OCI-LY7 (cell line): Measurements from ENCODE around the gene SLAMF6. TPM values are rescaled to one million over a fixed set of nuclear protein-coding genes. Genes with fewer than 3 reads are reported as not detected.
"Not testable (repeated sequence)": the region's sequence is repeated elsewhere in the genome, so short reads cannot be mapped to it uniquely, and the experiment has no call there.

Source experiments
- BruUV-seq: library from RNA; stranded (reverse); fragments of 400-500 nt; replicated peaks from 2 replicates; lab custom pipeline; 2021; lab: Mats Ljungman, UMichigan
- CTCF ChIA-PET: fragments of 300-600 bp; sonication (Branson Sonifier 250); formaldehyde crosslinking; loops from one replicate; lab custom pipeline; 2022; ENCODE audit warnings: antibody characterized with exemption; ENCODE audit not compliant: unreplicated experiment; lab: Charles Lee
- POLR2A ChIA-PET: fragments of 300-600 bp; sonication (Branson Sonifier 250); formaldehyde crosslinking; loops from one replicate; lab custom pipeline; 2022; ENCODE audit warnings: antibody characterized with exemption; lab: Charles Lee
- DNase-seq: peaks from one replicate; pipeline ENCODE4 v3.0.0-alpha.2; 2015; ENCODE audit warnings: low spot score
- H2AFZ ChIP-seq: fragments of 200-600 bp; sonication (generic), shearing (Covaris generic); 2 replicates; pipeline ENCODE4 v1.6.1; 2014; ENCODE audit warnings: mild to moderate bottlenecking, antibody characterized with exemption, low read length, moderate library complexity
- H3K27ac ChIP-seq: fragments of 200-600 bp; sonication (generic); 2 replicates; pipeline ENCODE4 v1.5.1; 2014; ENCODE audit warnings: mixed run types, low read depth, mild to moderate bottlenecking, moderate library complexity, low read length, inconsistent platforms; ENCODE audit not compliant: poor library complexity, severe bottlenecking
- H3K36me3 ChIP-seq: fragments of 200-600 bp; sonication (generic); 2 replicates; pipeline ENCODE4 v1.6.1; 2014; ENCODE audit warnings: mild to moderate bottlenecking, antibody characterized with exemption, low read length, moderate library complexity, mixed read lengths; ENCODE audit not compliant: insufficient read depth
- H3K4me1 ChIP-seq: fragments of 200-600 bp; sonication (generic); 2 replicates; pipeline ENCODE4 v1.5.1; 2014; ENCODE audit warnings: mild to moderate bottlenecking, low read length; ENCODE audit not compliant: insufficient read depth, poor library complexity, severe bottlenecking
- H3K4me2 ChIP-seq: fragments of 200-600 bp; sonication (generic); 2 replicates; pipeline ENCODE4 v1.6.1; 2014; ENCODE audit warnings: mild to moderate bottlenecking, low read length
- H3K4me3 ChIP-seq: fragments of 200-600 bp; sonication (generic); 2 replicates; pipeline ENCODE4 v1.5.1; 2014; ENCODE audit warnings: mild to moderate bottlenecking, low read depth, low read length; ENCODE audit not compliant: poor library complexity, severe bottlenecking
- H3K79me2 ChIP-seq: fragments of 200-600 bp; sonication (generic); 2 replicates; pipeline ENCODE4 v1.6.1; 2016; ENCODE audit warnings: low read depth, mild to moderate bottlenecking, low read length, moderate library complexity, mixed read lengths; ENCODE audit not compliant: insufficient read depth
- H3K9me2 ChIP-seq: fragments of 200-600 bp; sonication (generic); 2 replicates; pipeline ENCODE4 v1.6.1; 2016; ENCODE audit warnings: mild to moderate bottlenecking, low read length, mixed read lengths; ENCODE audit not compliant: insufficient read depth
- H3K9me3 ChIP-seq: fragments of 200-600 bp; sonication (generic); 2 replicates; pipeline ENCODE4 v1.6.1; 2014; ENCODE audit warnings: mild to moderate bottlenecking, mixed run types, low read length, mixed read lengths
- H4K20me1 ChIP-seq: fragments of 200-600 bp; sonication (generic); 2 replicates; pipeline ENCODE4 v1.6.1; 2014; ENCODE audit warnings: mild to moderate bottlenecking, antibody characterized with exemption, low read length, moderate library complexity, mixed read lengths; ENCODE audit not compliant: insufficient read depth
- CTCF ChIP-seq: fragments of 200-600 bp; sonication (generic); conservative IDR thresholded peaks from 2 replicates; pipeline ENCODE4 v1.5.1; 2014; ENCODE audit warnings: mild to moderate bottlenecking, antibody characterized with exemption, low read length, moderate library complexity, mixed read lengths
- EZH2phosphoT487 ChIP-seq: fragments of 200-600 bp; sonication (generic); IDR thresholded peaks from 2 replicates; pipeline ENCODE4 v1.6.1; 2018; ENCODE audit warnings: low read depth, borderline replicate concordance, mild to moderate bottlenecking, mixed run types, antibody characterized with exemption, low read length, moderate library complexity, mixed read lengths
- intact Hi-C: fragments of 100-400 bp; cut with micrococcal nuclease; formaldehyde crosslinking; loops from one replicate; pipeline ENCODE4 v1.10.0; 2022; ENCODE audit not compliant: unreplicated experiment
- total RNA-seq, 2 experiments: library from RNA; depleted of rRNA in 1 of 2; stranded (reverse); fragments of >200 nt in 1 of 2; shearing (Covaris generic) in 1 of 2; gene quantifications; 2 replicates each; pipeline ENCODE4 v1.2.3, GENCODE V29; 2014 to 2022

The SLAMF6 gene
- total RNA-seq, 2 experiments from 2014 or later: 43.0 to 65.1 TPM

GRCh38 chr1:160483505-160484185 is 39.4 kb downstream of the SLAMF6 start:
- no peaks in the 10 kb centered on the region for H3K9me2 ChIP-seq
- no peaks in the 10 kb centered on the region for H3K79me2 ChIP-seq
- H3K4me3 ChIP-seq: no peak overlapping the region
- H2AFZ ChIP-seq: no peak overlapping the region
- no TSS peak for BruUV-seq
- peaks cover 34% of the 10 kb centered on the region; the same call in 1 of the 2 replicates for H3K9me3 ChIP-seq
- TF ChIP-seq EZH2phosphoT487 (no peak), CTCF (no peak)
- H3K4me1 ChIP-seq: peaks cover 34% of the 10 kb centered on the region
- no peak overlapping the region for H3K4me2 ChIP-seq
- ChIA-PET CTCF (interaction anchor here (1.7 kb wide), 1 partner anchor 32 kb away, joined by 5 read pairs; no protein-coding TSS in a partner anchor), POLR2A (interaction anchor here (0.8 to 3.7 kb wide), 11 partner anchors 9 to 307 kb away, joined by 3 to 30 read pairs (median 4); no protein-coding TSS in a partner anchor)
- intact Hi-C loops: no loop called here
- DNase-seq: no peak
- no peaks in the 10 kb centered on the region for H4K20me1 ChIP-seq
- H3K36me3 ChIP-seq: peaks cover 60% of the 10 kb centered on the region
- peak overlapping the region; percentile 36 for H3K27ac ChIP-seq

- Histone ChIP-seq H3K4me2 (no peak overlapping the region), H3K4me1 (peaks cover 21% of the 10 kb centered on the region), H3K9me3 (peaks cover 34% of the 10 kb centered on the region; the same call in 1 of the 2 replicates), H3K36me3 (peaks cover 54% of the 10 kb centered on the region), H3K9me2 (no peaks in the 10 kb centered on the region), H3K4me3 (no peak overlapping the region), H4K20me1 (no peaks in the 10 kb centered on the region), H2AFZ (no peak overlapping the region), H3K79me2 (no peaks in the 10 kb centered on the region), H3K27ac (no peak overlapping the region)
- POLR2A ChIA-PET: interaction anchor here (1.2 to 3.7 kb wide), 3 partner anchors 12 to 169 kb away, joined by 3 to 30 read pairs (median 6); no protein-coding TSS in a partner anchor
- no peak for DNase-seq
- TF ChIP-seq CTCF: no peak
- intact Hi-C loops: no loop called here
- no TSS peak for BruUV-seq
- CTCF ChIA-PET: interaction anchor here (0.8 kb wide), 1 partner anchor 13 kb away, joined by 3 read pairs; no protein-coding TSS in a partner anchor
Observed at GRCh38 chr1:160481979-160482596, 41.0 kb downstream of the SLAMF6 start.

GRCh38 chr1:160480781-160481180 is 42.3 kb downstream of the SLAMF6 start:
- H3K4me3 ChIP-seq, H3K27ac ChIP-seq, CTCF ChIA-PET, H2AFZ ChIP-seq, H3K4me1 ChIP-seq, H4K20me1 ChIP-seq, H3K4me2 ChIP-seq, H3K79me2 ChIP-seq, POLR2A ChIA-PET, intact Hi-C loops, DNase-seq, H3K9me2 ChIP-seq, BruUV-seq: not testable (repeated sequence)
- peaks cover 41% of the 10 kb centered on the region for H3K36me3 ChIP-seq
- H3K9me3 ChIP-seq: peaks cover 23% of the 10 kb centered on the region; the same call in 1 of the 2 replicates

GRCh38 chr1:160479091-160479490 is 44.0 kb downstream of the SLAMF6 start:
- POLR2A ChIA-PET: interaction anchor here (0.6 to 1.9 kb wide), 3 partner anchors 9 to 1198 kb away, joined by 3 to 4 read pairs (median 4); no protein-coding TSS in a partner anchor
- intact Hi-C loops, H3K27ac ChIP-seq, CTCF ChIA-PET, DNase-seq, H3K4me2 ChIP-seq, H2AFZ ChIP-seq, H4K20me1 ChIP-seq, BruUV-seq, H3K9me2 ChIP-seq, H3K79me2 ChIP-seq, H3K4me3 ChIP-seq: not testable (repeated sequence)
- peaks cover 24% of the 10 kb centered on the region for H3K36me3 ChIP-seq
- H3K4me1 ChIP-seq: peaks cover 10% of the 10 kb centered on the region
- peaks cover 16% of the 10 kb centered on the region; the same call in 1 of the 2 replicates for H3K9me3 ChIP-seq
